ENCODE data around the gene DOLK.

GRCh38 chr9:128947527-128948301 is at the start of gene DOLK, which contains the start of gene NUP188:
- TF ChIP-seq CTCF (IDR thresholded peaks at IDR 0.05) (no peak), EZH2 (IDR thresholded peaks at IDR 0.05; ENCODE audit: borderline replicate concordance, insufficient read depth, low read depth, low read length, poor library complexity, severe bottlenecking) (no peak)
